ENCODE measurements around the gene ATP5PD. TPM values are rescaled to one million over a fixed set of nuclear protein-coding genes. Genes with fewer than 3 reads are reported as not detected.
A peak's percentile ranks its signal among the peaks of the same experiment; 100 is the strongest.

ATP5PD gene
- total and polyA plus RNA-seq, 10 donors = 124 to 312 (median 153) TPM

DNA sequence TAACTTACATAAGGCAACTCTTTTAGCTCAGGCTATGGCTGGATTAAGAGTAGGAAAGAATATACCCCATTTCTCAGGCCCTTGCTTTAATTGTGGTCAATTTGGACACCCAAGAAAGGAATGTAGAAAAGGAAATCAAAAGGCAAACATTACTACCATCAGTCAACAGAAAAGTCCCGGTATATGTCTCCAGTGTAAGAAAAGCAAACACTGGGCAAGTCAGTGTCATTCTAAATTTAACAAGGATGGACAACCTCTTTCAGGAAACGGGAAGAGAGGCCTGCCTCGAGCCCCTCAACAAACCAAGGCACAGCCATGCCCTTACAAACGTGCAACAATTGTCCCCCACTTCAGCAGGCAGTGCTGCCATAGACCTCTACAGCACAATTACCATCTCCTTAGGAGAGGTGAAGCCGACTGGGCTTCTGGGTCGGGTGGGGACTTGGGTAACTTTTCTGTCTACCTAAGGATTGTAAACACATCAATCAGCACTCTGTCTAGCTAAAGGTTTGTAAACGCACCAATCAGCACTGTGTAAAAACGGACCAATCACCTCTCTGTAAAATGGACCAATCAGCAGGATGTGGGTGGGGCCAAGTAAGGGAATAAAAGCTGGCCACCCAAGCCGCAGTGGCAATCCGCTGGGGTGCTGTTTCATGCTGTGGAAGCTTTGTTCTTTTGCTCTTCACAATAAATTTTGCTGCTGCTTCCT, 21.9 kb downstream of the ATP5PD start:
- H3K4me1 ChIP-seq = peaks cover 0 to 26% (median 0%) of the 10 kb centered on the region in 6 donors
- no peak for TF ChIP-seq POLR2AphosphoS5 (IDR thresholded peaks at IDR 0.05)
- TF ChIP-seq, protein P1, sequence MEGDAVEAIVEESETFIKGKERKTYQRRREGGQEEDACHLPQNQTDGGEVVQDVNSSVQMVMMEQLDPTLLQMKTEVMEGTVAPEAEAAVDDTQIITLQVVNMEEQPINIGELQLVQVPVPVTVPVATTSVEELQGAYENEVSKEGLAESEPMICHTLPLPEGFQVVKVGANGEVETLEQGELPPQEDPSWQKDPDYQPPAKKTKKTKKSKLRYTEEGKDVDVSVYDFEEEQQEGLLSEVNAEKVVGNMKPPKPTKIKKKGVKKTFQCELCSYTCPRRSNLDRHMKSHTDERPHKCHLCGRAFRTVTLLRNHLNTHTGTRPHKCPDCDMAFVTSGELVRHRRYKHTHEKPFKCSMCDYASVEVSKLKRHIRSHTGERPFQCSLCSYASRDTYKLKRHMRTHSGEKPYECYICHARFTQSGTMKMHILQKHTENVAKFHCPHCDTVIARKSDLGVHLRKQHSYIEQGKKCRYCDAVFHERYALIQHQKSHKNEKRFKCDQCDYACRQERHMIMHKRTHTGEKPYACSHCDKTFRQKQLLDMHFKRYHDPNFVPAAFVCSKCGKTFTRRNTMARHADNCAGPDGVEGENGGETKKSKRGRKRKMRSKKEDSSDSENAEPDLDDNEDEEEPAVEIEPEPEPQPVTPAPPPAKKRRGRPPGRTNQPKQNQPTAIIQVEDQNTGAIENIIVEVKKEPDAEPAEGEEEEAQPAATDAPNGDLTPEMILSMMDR (IDR thresholded peaks at IDR 0.05 in 8 of 11, conservative IDR thresholded peaks at IDR 0.05 in 3 of 11) = no peak
- intact Hi-C loops (cut with DNase I; ENCODE audit: low total_unique reads) = no loop called here
- 73 to 87% (median 80%) methylated on average over 10 of the region's 10 CpGs for WGBS, 5 donors
- H3K4me3 ChIP-seq = no peak overlapping the region
- peaks cover 0 to 38% (median 32%) of the 10 kb centered on the region in 6 donors for H3K36me3 ChIP-seq
- H3K9me3 ChIP-seq = peaks cover 0 to 1% (median 0%) of the 10 kb centered on the region in 8 donors
- H3K27ac ChIP-seq = no peak overlapping the region
- no peaks in the 10 kb centered on the region for H3K27me3 ChIP-seq (replicated peaks in 1 of 7)
- peak; percentile 39 for DNase-seq

DNA sequence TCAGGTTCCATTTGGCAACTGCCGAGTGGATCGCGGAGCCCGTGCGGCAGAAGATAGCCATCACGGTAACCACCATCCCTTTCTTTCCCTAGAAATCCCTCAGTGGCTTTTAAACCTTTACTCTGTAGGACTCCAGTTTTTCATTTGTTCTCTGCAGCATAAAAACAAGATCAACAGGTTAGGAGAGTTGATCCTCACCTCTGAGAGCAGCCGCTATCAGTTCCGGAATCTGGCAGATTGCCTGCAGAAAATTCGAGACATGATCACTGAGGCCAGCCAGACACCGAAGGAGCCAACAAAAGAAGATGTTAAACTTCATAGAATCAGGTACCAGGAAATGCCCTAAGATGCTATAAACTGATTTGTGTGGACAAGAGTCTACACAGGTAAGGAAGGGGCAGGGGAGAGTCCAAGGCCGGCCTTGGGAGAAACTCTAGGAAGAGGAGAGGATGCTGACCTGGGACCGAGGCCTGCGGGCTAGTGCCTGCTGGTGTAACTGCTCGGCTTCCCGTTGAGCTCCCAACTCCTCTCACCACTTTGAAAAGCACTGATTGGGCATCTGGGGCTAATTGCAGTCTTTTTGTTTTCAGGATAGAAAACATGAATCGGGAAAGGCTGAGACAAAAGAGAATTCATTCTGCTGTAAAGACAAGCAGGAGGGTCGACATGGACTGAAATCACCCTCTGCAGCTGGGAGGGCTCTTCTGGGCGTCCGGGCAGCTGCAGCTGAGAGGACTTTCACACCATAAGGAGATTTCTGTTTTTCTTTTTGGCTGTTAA, 26.2 kb downstream of the ATP5PD start:
- Histone ChIP-seq H3K36me3 (peaks cover 0 to 79% (median 56%) of the 10 kb centered on the region in 6 donors), H3K4me3 (no peak overlapping the region), H3K27ac (no peak overlapping the region), H3K4me1 (peaks cover 0 to 13% (median 0%) of the 10 kb centered on the region in 6 donors), H3K27me3 (replicated peaks in 1 of 7) (no peaks in the 10 kb centered on the region), H3K9me3 (no peaks in the 10 kb centered on the region)
- DNase-seq = no peak
- 92 to 98% (median 97%) methylated on average over 19 of the region's 19 CpGs for WGBS, 5 donors
- intact Hi-C loops (cut with DNase I; ENCODE audit: low total_unique reads) = no loop called here
- TF ChIP-seq, protein P1 (IDR thresholded peaks at IDR 0.05 in 8 of 11, conservative IDR thresholded peaks at IDR 0.05 in 3 of 11) = no peak
- TF ChIP-seq POLR2AphosphoS5 (IDR thresholded peaks at IDR 0.05) (no peak), POLR2A (IDR thresholded peaks at IDR 0.05) (no peak)

DNA sequence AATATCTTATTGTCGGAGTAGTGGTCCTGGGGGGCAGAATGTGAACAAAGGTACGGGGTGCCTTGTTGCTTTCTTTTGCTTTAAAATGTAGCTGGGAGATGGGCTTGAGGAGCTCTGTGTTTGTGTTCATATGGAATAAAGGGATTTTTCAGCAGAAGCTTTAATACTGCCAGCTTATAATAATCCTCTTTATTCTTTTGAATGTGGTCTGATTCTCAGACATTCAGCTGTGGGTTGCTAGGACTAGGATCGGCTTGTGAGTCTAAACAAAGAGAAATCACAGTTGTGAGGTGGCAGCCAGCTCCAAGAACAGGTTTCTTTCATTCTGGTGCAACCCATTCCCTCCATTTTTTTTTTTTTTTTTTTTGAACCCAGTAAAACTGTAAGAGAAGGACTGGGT, 27.1 kb downstream of the ATP5PD start:
- intact Hi-C loops (cut with DNase I; ENCODE audit: low total_unique reads) = no loop called here
- WGBS, 5 donors = 92 to 98% (median 96%) methylated on average over 3 of the region's 3 CpGs

More for the DNA sequence above, 27.1 kb downstream of the ATP5PD start:
- H3K4me1 ChIP-seq = peaks cover 0 to 13% (median under 1%) of the 10 kb centered on the region in 6 donors
- H3K27me3 ChIP-seq (replicated peaks in 1 of 7) = no peaks in the 10 kb centered on the region
- no peak for DNase-seq
- no peak overlapping the region for H3K27ac ChIP-seq
- TF ChIP-seq POLR2A (IDR thresholded peaks at IDR 0.05) (no peak), POLR2AphosphoS5 (IDR thresholded peaks at IDR 0.05) (no peak)
- TF ChIP-seq, protein P1 (IDR thresholded peaks at IDR 0.05 in 8 of 11, conservative IDR thresholded peaks at IDR 0.05 in 3 of 11) = no peak
- no peaks in the 10 kb centered on the region for H3K9me3 ChIP-seq
- peaks cover 0 to 80% (median 56%) of the 10 kb centered on the region in 6 donors for H3K36me3 ChIP-seq
- H3K4me3 ChIP-seq = no peak overlapping the region

Measured in spleen (tissue), 11 donors.